K562 (cell line): ENCODE measurements around the gene CREB5. TPM values are rescaled to one million over a fixed set of nuclear protein-coding genes. Genes with fewer than 3 reads are reported as not detected.

Source experiments
- ATAC-seq: fragments of 200-7000 bp; cut with Tn5 transposase; 3 replicates; pipeline ENCODE4 v1.9.1; 2020; ENCODE audit warnings: moderate library complexity
- BruUV-seq: library from RNA; stranded (reverse); fragments of 400-500 nt; replicated peaks from 2 replicates; lab custom pipeline; 2021; lab: Mats Ljungman, UMichigan
- CTCF ChIA-PET: fragments of 300-600 bp; formaldehyde crosslinking; extraction: SDS; loops from one replicate; lab custom pipeline; 2021; ENCODE audit warnings: low intra/inter-chr PET ratio; lab: Yijun Ruan, JAX
- POLR2A ChIA-PET: fragments of 300-600, 350-650 bp; sonication (Branson Sonifier 250); formaldehyde crosslinking; extraction: SDS; loops from one replicate; lab custom pipeline; 2021; ENCODE audit warnings: antibody characterized with exemption, inconsistent platforms; lab: Yijun Ruan, JAX
- DNase-seq, 4 experiments: peaks; one replicate each; pipeline versions ENCODE4 v3.0.0 to v3.0.0-alpha.2; 2011 to 2018; ENCODE audit warnings: low spot score in 3 of 4, mixed read lengths in 3 of 4; ENCODE audit errors: extremely low read depth in 1 of 4
- FAIRE-seq: peaks from 2 replicates; lab custom pipeline; 2011; peaks lifted over from hg19 to GRCh38; lab: Jason Lieb, UNC
- H2AFZ ChIP-seq: 2 replicates; pipeline ENCODE4 v1.6.0; 2011; ENCODE audit warnings: low read depth, low read length, control low read depth, inconsistent platforms
- H3K27ac ChIP-seq: fragments of 200-600 bp; 3 replicates; pipeline ENCODE4 v1.8.0; 2011; ENCODE audit warnings: low read depth, mild to moderate bottlenecking, control low read depth, inconsistent platforms, low read length, moderate library complexity, mixed read lengths; ENCODE audit errors: extremely low read depth
- H3K27me3 ChIP-seq, 2 experiments: fragments of 300-600 bp in 1 of 2; 2 replicates in 1 of 2; 3 replicates in 1 of 2; pipeline versions ENCODE4 v1.6.0 to v1.8.0; 2011; ENCODE audit warnings: inconsistent platforms in 2 of 2, low read length in 2 of 2, mild to moderate bottlenecking in 1 of 2, mixed read lengths in 1 of 2, moderate library complexity in 1 of 2; ENCODE audit not compliant: control insufficient read depth in 2 of 2, insufficient read depth in 2 of 2
- H3K36me3 ChIP-seq: fragments of 300-600 bp; 3 replicates; pipeline ENCODE4 v1.8.0; 2011; ENCODE audit warnings: mild to moderate bottlenecking, low read length, inconsistent platforms; ENCODE audit not compliant: control insufficient read depth, insufficient read depth
- H3K4me1 ChIP-seq, 2 experiments: fragments of 200-600 bp in 1 of 2; replicated peaks in 1 of 2; 2 replicates in 1 of 2; 3 replicates in 1 of 2; pipeline versions ENCODE4 v1.5.1 to v1.8.0; 2011; ENCODE audit warnings: inconsistent platforms in 2 of 2, low read length in 2 of 2, mild to moderate bottlenecking in 1 of 2, mixed read lengths in 1 of 2, moderate library complexity in 1 of 2; ENCODE audit not compliant: control insufficient read depth in 2 of 2, insufficient read depth in 2 of 2
- H3K4me2 ChIP-seq: 2 replicates; pipeline ENCODE4 v1.6.1; 2011; ENCODE audit warnings: low read length, control low read depth, inconsistent platforms, mixed read lengths; ENCODE audit not compliant: insufficient read depth
- H3K4me3 ChIP-seq: fragments of 200-600 bp; sonication (generic), shearing (Covaris generic); 2 replicates; pipeline ENCODE4 v1.5.1; 2016; ENCODE audit warnings: control low read depth, inconsistent platforms
- H3K79me2 ChIP-seq: fragments of 200-600 bp; 3 replicates; pipeline ENCODE4 v1.8.0; 2011; ENCODE audit warnings: low read length, inconsistent platforms; ENCODE audit not compliant: control insufficient read depth, insufficient read depth
- H3K9ac ChIP-seq, 2 experiments: 2 replicates each; pipeline versions ENCODE4 v1.6.0 to v1.6.1; 2011; ENCODE audit warnings: low read depth in 2 of 2, low read length in 2 of 2, control low read depth in 1 of 2, inconsistent platforms in 1 of 2, mild to moderate bottlenecking in 1 of 2, mixed read lengths in 1 of 2; ENCODE audit not compliant: insufficient read depth in 1 of 2
- H3K9me1 ChIP-seq: one replicate; pipeline ENCODE4 v1.6.0; 2011; ENCODE audit warnings: inconsistent platforms, mild to moderate bottlenecking, low read length, moderate library complexity; ENCODE audit not compliant: control insufficient read depth, insufficient read depth
- H3K9me3 ChIP-seq: replicated peaks from 2 replicates; pipeline ENCODE4 v1.5.1; 2011; ENCODE audit warnings: low read depth, low read length, inconsistent platforms; ENCODE audit not compliant: control insufficient read depth, insufficient read depth
- H4K20me1 ChIP-seq: replicated peaks from 2 replicates; pipeline ENCODE4 v1.6.1; 2011; ENCODE audit warnings: low read length, inconsistent platforms, mixed read lengths; ENCODE audit not compliant: control insufficient read depth, insufficient read depth
- BRD4 ChIP-seq: fragments of 200-600 bp; sonication (generic); IDR thresholded peaks from 2 replicates; pipeline ENCODE4 v1.6.1; 2017; ENCODE audit warnings: inconsistent platforms
- BRF1 ChIP-seq: IDR thresholded peaks from 3 replicates; pipeline ENCODE4 v1.6.1; 2011; ENCODE audit warnings: borderline replicate concordance, mild to moderate bottlenecking; ENCODE audit not compliant: insufficient read length; ENCODE audit errors: extremely low read depth
- CREBBP ChIP-seq: IDR thresholded peaks from one replicate; pipeline ENCODE4 v1.6.1; 2012; ENCODE audit warnings: low read depth, mild to moderate bottlenecking, control low read depth, inconsistent platforms, low read length
- ESRRB ChIP-seq: fragments of 250-450 bp; sonication (Bioruptor Pico); IDR thresholded peaks from 2 replicates; pipeline ENCODE4 v1.5.0; 2020; ENCODE audit warnings: mild to moderate bottlenecking, moderate library complexity, borderline replicate concordance
- FOXK1 ChIP-seq: sonication (generic); formaldehyde crosslinking; IDR thresholded peaks from 2 replicates; pipeline ENCODE4 v1.8.0; 2022; ENCODE audit warnings: missing genetic modification reagents, mild to moderate bottlenecking, borderline replicate concordance
- HDAC1 ChIP-seq, 2 experiments: fragments of 450-650 bp; IDR thresholded peaks; 2 replicates each; pipeline ENCODE4 v1.6.1; 2016 to 2017; ENCODE audit warnings: inconsistent platforms in 1 of 2, mild to moderate bottlenecking in 1 of 2, moderate library complexity in 1 of 2
- HLTF ChIP-seq: fragments of 450-650 bp; IDR thresholded peaks from 2 replicates; pipeline ENCODE4 v1.6.1; 2016
- MCM2 ChIP-seq: fragments of 450-650 bp; IDR thresholded peaks from 2 replicates; pipeline ENCODE4 v1.6.1; 2017; ENCODE audit warnings: low read depth, mild to moderate bottlenecking
- PHF8 ChIP-seq: fragments of 200-600 bp; sonication (generic); IDR thresholded peaks from 2 replicates; pipeline ENCODE4 v1.6.1; 2012; ENCODE audit warnings: mixed run types, mild to moderate bottlenecking, inconsistent platforms, low read length, moderate library complexity, borderline replicate concordance
- RBM34 ChIP-seq: fragments of 200-400 bp; formaldehyde crosslinking; IDR thresholded peaks from 2 replicates; pipeline ENCODE4 v1.6.1; 2018; ENCODE audit warnings: low read length, borderline replicate concordance; ENCODE audit not compliant: insufficient read depth
- SMARCA4 ChIP-seq: fragments of 450-650 bp; IDR thresholded peaks from 2 replicates; pipeline ENCODE4 v1.6.1; 2016
- SNIP1 ChIP-seq: fragments of 450-650 bp; IDR thresholded peaks from 2 replicates; pipeline ENCODE4 v1.7.1; 2017; ENCODE audit warnings: low read depth, mild to moderate bottlenecking
- ZNF224 ChIP-seq: sonication (generic); formaldehyde crosslinking; IDR thresholded peaks from 2 replicates; pipeline ENCODE4 v1.8.0; 2022; ENCODE audit warnings: mild to moderate bottlenecking, missing genetic modification reagents
- ZNF764 ChIP-seq: fragments of 250-450 bp; sonication (Bioruptor Pico); IDR thresholded peaks from 2 replicates; pipeline ENCODE4 v1.4.0; 2020; ENCODE audit warnings: low read depth, mild to moderate bottlenecking, moderate library complexity
- ZZZ3 ChIP-seq: fragments of 450-650 bp; IDR thresholded peaks from 2 replicates; pipeline ENCODE4 v1.6.1; 2016; ENCODE audit warnings: antibody characterized with exemption, mild to moderate bottlenecking, moderate library complexity
- WGBS: fragments of 100-300 bp; shearing (Covaris generic); methylation state at CpG from one replicate; pipeline ENCODE4 v1.1.6; 2016; ENCODE audit warnings: low coverage, mixed read lengths; ENCODE audit not compliant: insufficient coverage; ENCODE audit errors: missing lambda C conversion rate; 5-methylcytosine and 5-hydroxymethylcytosine counted together
- in situ Hi-C: fragments of 300-500 bp; cut with MboI; formaldehyde crosslinking; loops from 4 replicates; pipeline ENCODE4 v1.15.0; 2018; ENCODE audit warnings: inconsistent platforms, mixed read lengths
- intact Hi-C: fragments of 100-400 bp; cut with micrococcal nuclease; formaldehyde crosslinking; loops from 2 replicates; pipeline ENCODE4 v1.14.2; 2022
- polyA plus RNA-seq, 8 experiments: library from polyadenylated mRNA; depleted of rRNA in 4 of 8; stranded (reverse) in 5 of 8; unstranded in 3 of 8; fragments of >200 nt; fragmentation: Nextera tagmentation in 2 of 8; fragmentation: Illumina TruSeq in 1 of 8; extraction: Ambion mirVana in 2 of 8; extraction: Trizol in 1 of 8; gene quantifications; 2 replicates each; pipeline versions ENCODE4 v1.2.1 to v1.2.3, GENCODE V29; 2011 to 2014; ENCODE audit warnings: inconsistent platforms in 1 of 8, missing spikeins in 1 of 8
- total RNA-seq, 7 experiments: library from RNA; depleted of rRNA in 6 of 7; stranded (reverse); fragments of >200 nt in 6 of 7; fragmentation: Illumina TruSeq in 2 of 7; extraction: Trizol in 2 of 7; gene quantifications; 2 replicates each; pipeline versions ENCODE4 v1.2.1 to v1.2.3, GENCODE V29; 2011 to 2021; ENCODE audit warnings: low replicate concordance in 1 of 7
- TF ChIP-seq, protein P1 (sequence below): fragments of 450-650 bp; conservative IDR thresholded peaks from 2 replicates; pipeline ENCODE4 v1.6.1; 2016; ENCODE audit warnings: missing genetic modification characterization, low read depth, mild to moderate bottlenecking, missing compliant biosample characterization, moderate library complexity

Gene CREB5
- total and polyA plus RNA-seq, 9 of the 15 experiments (the other 6 are each of a cell fraction or from before 2014, with no cell fraction given), result 0.33 to 6.4 (median 1.8) TPM

DNA sequence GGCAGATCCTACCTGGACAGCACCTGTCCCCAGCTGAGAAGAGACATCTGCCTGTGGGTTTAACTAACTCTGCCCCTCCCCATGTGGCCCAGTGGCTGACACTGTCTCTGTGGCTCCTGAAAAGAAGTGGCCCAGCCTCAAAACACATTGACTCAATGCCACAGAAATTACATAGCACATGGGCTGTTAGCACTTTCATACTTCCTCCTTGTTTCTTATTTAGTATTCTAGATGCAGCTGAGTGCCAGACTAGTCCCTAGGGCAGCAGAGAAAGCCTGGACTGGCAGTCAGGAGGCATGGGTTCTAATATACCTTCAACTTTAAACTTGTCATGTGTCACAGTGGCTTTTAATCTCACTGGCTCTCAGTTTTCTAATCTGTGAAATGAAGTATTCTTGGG, 374.8 kb downstream of the CREB5 start:
- Histone ChIP-seq H3K36me3 (no peaks in the 10 kb centered on the region), H3K4me3 (no peak overlapping the region), H4K20me1 (no peaks in the 10 kb centered on the region), H3K4me2 (no peak overlapping the region), H3K79me2 (no peaks in the 10 kb centered on the region), H3K9me3 (no peaks in the 10 kb centered on the region), H2AFZ (no peak overlapping the region), H3K27me3 (no peaks in the 10 kb centered on the region; a peak in 1 of 5 replicates), H3K9ac (no peak overlapping the region), H3K4me1 (no peaks in the 10 kb centered on the region), H3K27ac (no peak overlapping the region), H3K9me1 (no peaks in the 10 kb centered on the region)
- ATAC-seq (no peak), DNase-seq (no peak), FAIRE-seq (no peak)
- ChIA-PET POLR2A (no interaction called here), CTCF (no interaction called here)
- no TSS peak for BruUV-seq
- in situ Hi-C loops, result no loop called here
- intact Hi-C loops, result no loop called here
- TF ChIP-seq SNIP1 (no peak), MCM2 (no peak), CREBBP (no peak), PHF8 (no peak)

DNA sequence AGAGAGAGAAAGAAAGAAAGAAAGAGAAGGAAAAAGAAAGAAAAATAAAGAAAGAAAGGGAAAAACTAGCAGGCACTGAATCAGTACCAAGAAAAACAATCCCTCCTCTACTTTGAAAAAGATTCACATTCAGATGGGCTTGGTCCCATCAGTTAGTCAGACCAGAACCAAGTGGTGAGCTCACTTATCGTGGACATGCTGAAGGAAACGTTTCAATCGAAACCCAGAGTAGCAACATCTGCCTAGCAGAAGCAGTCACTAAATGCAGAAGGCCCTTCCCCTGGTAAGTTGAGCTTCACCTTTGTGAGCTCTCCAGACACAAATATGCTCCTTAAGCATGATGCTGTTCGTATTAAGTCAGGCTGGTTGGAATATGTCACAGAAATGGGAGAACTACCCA, 378.1 kb downstream of the CREB5 start:
- Histone ChIP-seq H3K36me3 (no peaks in the 10 kb centered on the region), H3K4me2 (no peak overlapping the region), H3K27me3 (no peaks in the 10 kb centered on the region; a peak in 1 of 5 replicates), H3K4me1 (no peaks in the 10 kb centered on the region), H3K9me1 (no peaks in the 10 kb centered on the region), H3K9ac (no peak overlapping the region), H4K20me1 (no peaks in the 10 kb centered on the region), H3K79me2 (no peaks in the 10 kb centered on the region), H3K4me3 (no peak overlapping the region), H3K27ac (no peak overlapping the region), H2AFZ (no peak overlapping the region), H3K9me3 (no peaks in the 10 kb centered on the region)
- DNase-seq (no peak), ATAC-seq (no peak), FAIRE-seq (no peak)
- no TSS peak for BruUV-seq
- intact Hi-C loops, result no loop called here
- in situ Hi-C loops, result no loop called here
- WGBS, result 2% methylated on average over 4 of the region's 4 CpGs
- ChIA-PET CTCF (no interaction called here), POLR2A (interaction anchor here (1.1 kb wide), 1 partner anchor 29 kb away, joined by 3 read pairs; no protein-coding TSS in a partner anchor)
- TF ChIP-seq ZNF224 (CRISPR knock-in tag), result no peak
- no peak for TF ChIP-seq BRD4
- TF ChIP-seq, protein P1, sequence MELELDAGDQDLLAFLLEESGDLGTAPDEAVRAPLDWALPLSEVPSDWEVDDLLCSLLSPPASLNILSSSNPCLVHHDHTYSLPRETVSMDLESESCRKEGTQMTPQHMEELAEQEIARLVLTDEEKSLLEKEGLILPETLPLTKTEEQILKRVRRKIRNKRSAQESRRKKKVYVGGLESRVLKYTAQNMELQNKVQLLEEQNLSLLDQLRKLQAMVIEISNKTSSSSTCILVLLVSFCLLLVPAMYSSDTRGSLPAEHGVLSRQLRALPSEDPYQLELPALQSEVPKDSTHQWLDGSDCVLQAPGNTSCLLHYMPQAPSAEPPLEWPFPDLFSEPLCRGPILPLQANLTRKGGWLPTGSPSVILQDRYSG (tag), result no peak
- no peak for TF ChIP-seq ESRRB (CRISPR knock-in tag)
- no peak for TF ChIP-seq HLTF
- TF ChIP-seq BRF1, result no peak
- TF ChIP-seq ZZZ3, result no peak
- TF ChIP-seq HDAC1 (IDR thresholded peaks at IDR 0.05), result no peak
- TF ChIP-seq SMARCA4, result no peak
- TF ChIP-seq RBM34, result no peak
- TF ChIP-seq ZNF764 (CRISPR knock-in tag), result no peak
- no peak for TF ChIP-seq FOXK1 (CRISPR knock-in tag)
